GM18951 (cell line): ENCODE measurements around the gene ARMH4.
"Not testable (repeated sequence)": the region's sequence is repeated elsewhere in the genome, so short reads cannot be mapped to it uniquely, and the experiment has no call there.

ENCODE experiments used
- POLR2A ChIP-seq: IDR thresholded peaks from 4 replicates; pipeline ENCODE4 v1.6.1; 2011; ENCODE audit warnings: mild to moderate bottlenecking; ENCODE audit not compliant: insufficient read length, insufficient read depth; ENCODE audit errors: extremely low read depth
- in situ Hi-C: fragments of 300-500 bp; cut with MboI; formaldehyde crosslinking; loops from one replicate; pipeline ENCODE4 v1.12.0; 2022; ENCODE audit warnings: low sequenced_read_pairs, mixed read lengths, inconsistent platforms; ENCODE audit not compliant: unreplicated experiment

ARMH4 gene

GRCh38 chr14:58131386-58131785, 20.6 kb downstream of the ARMH4 start:
- no peak for TF ChIP-seq POLR2A
- in situ Hi-C loops: no loop called here

GRCh38 chr14:58130116-58130782, 21.8 kb downstream of the ARMH4 start:
- in situ Hi-C loops: no loop called here
- TF ChIP-seq POLR2A: no peak

GRCh38 chr14:58129208-58129607, 22.8 kb downstream of the ARMH4 start:
- in situ Hi-C loops: no loop called here

GRCh38 chr14:58128416-58128815, 23.6 kb downstream of the ARMH4 start:
- in situ Hi-C loops: no loop called here
- no peak for TF ChIP-seq POLR2A

More at GRCh38 chr14:58129208-58129607, 22.8 kb downstream of the ARMH4 start:
- no peak for TF ChIP-seq POLR2A

GRCh38 chr14:58122546-58122945, 29.5 kb downstream of the ARMH4 start:
- in situ Hi-C loops: not testable (repeated sequence)

GRCh38 chr14:58121530-58122186, 30.4 kb downstream of the ARMH4 start:
- no peak for TF ChIP-seq POLR2A
- in situ Hi-C loops: no loop called here

- no peak for TF ChIP-seq POLR2A
- in situ Hi-C loops: no loop called here
These were observed 32.6 kb downstream of the ARMH4 start for GRCh38 chr14:58119381-58119780.

GRCh38 chr14:58118097-58118815, 33.8 kb downstream of the ARMH4 start:
- in situ Hi-C loops: no loop called here
- no peak for TF ChIP-seq POLR2A

- TF ChIP-seq POLR2A: no peak
- in situ Hi-C loops: no loop called here
These were observed 42.3 kb downstream of the ARMH4 start for GRCh38 chr14:58109744-58110143.

- in situ Hi-C loops: no loop called here
These were observed 43.3 kb downstream of the ARMH4 start for GRCh38 chr14:58108717-58109116.

GRCh38 chr14:58107947-58108552, 44.0 kb downstream of the ARMH4 start:
- no peak for TF ChIP-seq POLR2A
- in situ Hi-C loops: no loop called here

More at GRCh38 chr14:58108717-58109116, 43.3 kb downstream of the ARMH4 start:
- no peak for TF ChIP-seq POLR2A

- in situ Hi-C loops: no loop called here
- no peak for TF ChIP-seq POLR2A
These were observed 45.0 kb downstream of the ARMH4 start for GRCh38 chr14:58107041-58107440.

GRCh38 chr14:58106446-58106845, 45.6 kb downstream of the ARMH4 start:
- no peak for TF ChIP-seq POLR2A
- in situ Hi-C loops: no loop called here
